CD14-positive monocyte (primary cell): ENCODE measurements around the gene UBE2I. TPM values are rescaled to one million over a fixed set of nuclear protein-coding genes. Genes with fewer than 3 reads are reported as not detected.

Source experiments
- DNase-seq, 3 donors: peaks; one replicate each; pipeline ENCODE4 v3.0.0-alpha.2; 2011 to 2022
- H2AFZ ChIP-seq: 2 replicates; pipeline ENCODE4 v1.6.0; 2012; ENCODE audit warnings: mild to moderate bottlenecking, low read depth, low read length, inconsistent platforms; ENCODE audit not compliant: insufficient read depth, poor library complexity, severe bottlenecking
- H3K27ac ChIP-seq, 2 donors: 1 replicate in 1 of 2; 2 replicates in 1 of 2; pipeline ENCODE4 v1.5.1; 2012 to 2013; ENCODE audit warnings: low read length in 2 of 2, control low read depth in 1 of 2, inconsistent platforms in 1 of 2, low read depth in 1 of 2, mild to moderate bottlenecking in 1 of 2
- H3K27me3 ChIP-seq, 2 donors: one replicate each; pipeline versions ENCODE4 v1.6.0 to v1.6.1; 2011 to 2013; ENCODE audit warnings: low read length in 2 of 2; ENCODE audit not compliant: control insufficient read depth in 2 of 2, insufficient read depth in 2 of 2
- H3K36me3 ChIP-seq, 2 donors: replicated peaks in 1 of 2; 1 replicate in 1 of 2; 2 replicates in 1 of 2; pipeline versions ENCODE4 v1.5.1 to v1.6.1; 2012 to 2013; ENCODE audit warnings: low read length in 2 of 2, control low read depth in 1 of 2, inconsistent platforms in 1 of 2, mild to moderate bottlenecking in 1 of 2; ENCODE audit not compliant: insufficient read depth in 2 of 2, control insufficient read depth in 1 of 2
- H3K4me1 ChIP-seq, 2 donors: 1 replicate in 1 of 2; 2 replicates in 1 of 2; pipeline versions ENCODE4 v1.5.1 to v1.6.1; 2012 to 2013; ENCODE audit warnings: low read length in 2 of 2, control low read depth in 1 of 2, inconsistent platforms in 1 of 2, mild to moderate bottlenecking in 1 of 2, moderate library complexity in 1 of 2; ENCODE audit not compliant: insufficient read depth in 2 of 2, control insufficient read depth in 1 of 2
- H3K4me2 ChIP-seq: replicated peaks from 2 replicates; pipeline ENCODE3; 2012; ENCODE audit warnings: low read length, moderate library complexity, mild to moderate bottlenecking; ENCODE audit not compliant: poor library complexity, severe bottlenecking; ENCODE audit errors: extremely low read depth
- H3K4me3 ChIP-seq, 3 experiments: fragments of 200-600 bp in 1 of 3; sonication (generic) in 1 of 3; replicated peaks in 1 of 3; 1 replicate in 2 of 3; 2 replicates in 1 of 3; pipeline ENCODE4 v1.5.1; 2011 to 2013; ENCODE audit warnings: low read length in 3 of 3, mild to moderate bottlenecking in 3 of 3, control low read depth in 2 of 3, low read depth in 2 of 3, inconsistent platforms in 1 of 3, moderate library complexity in 1 of 3
- H3K79me2 ChIP-seq: 2 replicates; pipeline ENCODE4 v1.6.0; 2012; ENCODE audit warnings: mild to moderate bottlenecking, control low read depth, inconsistent platforms, low read length, moderate library complexity; ENCODE audit not compliant: insufficient read depth
- H3K9ac ChIP-seq: 2 replicates; pipeline ENCODE4 v1.6.0; 2017; ENCODE audit warnings: low read length, mild to moderate bottlenecking; ENCODE audit not compliant: insufficient read depth, poor library complexity, severe bottlenecking
- H3K9me3 ChIP-seq, 2 donors: replicated peaks in 1 of 2; 1 replicate in 1 of 2; 2 replicates in 1 of 2; pipeline versions ENCODE4 v1.5.1 to v1.6.1; 2012 to 2013; ENCODE audit warnings: low read length in 2 of 2, control low read depth in 1 of 2; ENCODE audit not compliant: control insufficient read depth in 1 of 2, insufficient read depth in 1 of 2
- H4K20me1 ChIP-seq: 2 replicates; pipeline ENCODE4 v1.6.0; 2012; ENCODE audit warnings: mild to moderate bottlenecking, low read length, control low read depth, moderate library complexity; ENCODE audit not compliant: insufficient read depth
- H3K27ac Mint-ChIP-seq, 7 donors: one replicate each; pipeline ENCODE4 v1.8.0; 2020; ENCODE audit warnings: mild to moderate bottlenecking in 7 of 7, mixed read lengths in 7 of 7, moderate library complexity in 6 of 7, inconsistent platforms in 2 of 7
- H3K27me3 Mint-ChIP-seq, 3 donors: one replicate each; pipeline ENCODE4 v1.8.0; 2021 to 2022; ENCODE audit warnings: low read depth in 3 of 3, mild to moderate bottlenecking in 3 of 3, mixed read lengths in 3 of 3, moderate library complexity in 3 of 3, inconsistent platforms in 1 of 3
- H3K36me3 Mint-ChIP-seq, 2 donors: one replicate each; pipeline ENCODE4 v1.8.0; 2020; ENCODE audit warnings: mixed read lengths in 2 of 2, inconsistent platforms in 1 of 2, mild to moderate bottlenecking in 1 of 2
- H3K4me1 Mint-ChIP-seq: one replicate; pipeline ENCODE4 v1.8.0; 2020; ENCODE audit warnings: mild to moderate bottlenecking, mixed read lengths
- H3K4me3 Mint-ChIP-seq, 2 donors: one replicate each; pipeline ENCODE4 v1.8.0; 2020; ENCODE audit warnings: mild to moderate bottlenecking in 2 of 2, mixed read lengths in 2 of 2, moderate library complexity in 1 of 2
- H3K9me3 Mint-ChIP-seq, 7 donors: one replicate each; pipeline ENCODE4 v1.8.0; 2020 to 2022; ENCODE audit warnings: mixed read lengths in 7 of 7, mild to moderate bottlenecking in 6 of 7, moderate library complexity in 6 of 7, inconsistent platforms in 2 of 7
- WGBS: methylation state at CpG from one replicate; pipeline ENCODE4 v1.1.5; 2013; ENCODE audit warnings: missing lambda C conversion rate; ENCODE audit not compliant: insufficient coverage; 5-methylcytosine and 5-hydroxymethylcytosine counted together
- intact Hi-C, 2 donors: fragments of 100-400 bp; cut with micrococcal nuclease; formaldehyde crosslinking; loops; one replicate each; pipeline versions ENCODE4 v1.15.0 to v1.15.1; 2023
- polyA plus RNA-seq, 3 donors: library from polyadenylated mRNA; depleted of rRNA in 1 of 3; unstranded in 2 of 3; stranded (reverse) in 1 of 3; fragments of 300-500 nt in 2 of 3; fragments of >200 nt in 1 of 3; fragmentation: Illumina TruSeq in 2 of 3; gene quantifications; 1 replicate in 2 of 3; 2 replicates in 1 of 3; pipeline ENCODE4 v1.2.3, GENCODE V29; 2012 to 2021
- TF ChIP-seq, protein P1 (sequence below): fragments of 200-600 bp; IDR thresholded peaks from one replicate; pipeline ENCODE4 v1.8.0; 2022; ENCODE audit warnings: antibody characterized with exemption, mild to moderate bottlenecking

The UBE2I gene
- polyA plus RNA-seq, 3 donors: 76.8 to 112 (median 88.8) TPM

DNA sequence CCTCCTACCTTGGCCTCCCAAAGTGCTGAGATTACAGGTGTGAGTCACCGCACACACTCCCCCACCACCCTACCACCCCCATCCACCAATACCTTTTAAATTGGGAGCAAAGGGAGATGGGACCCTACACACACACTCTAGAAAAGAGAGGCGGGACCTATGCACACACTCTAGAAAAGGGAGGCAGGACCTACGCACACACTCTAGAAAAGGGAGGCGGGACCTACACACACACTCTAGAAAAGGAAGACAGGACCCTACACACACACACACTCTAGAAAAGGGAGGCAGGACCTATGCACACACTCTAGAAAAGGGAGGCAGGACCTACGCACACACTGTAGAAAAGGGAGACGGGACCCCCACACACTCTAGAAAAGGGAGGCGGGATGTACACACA is 34.7 kb upstream of the UBE2I start:
- Histone ChIP-seq H3K36me3 (no peaks in the 10 kb centered on the region), H3K4me2 (no peak overlapping the region), H3K9ac (no peak overlapping the region), H3K4me1 (no peaks in the 10 kb centered on the region), H3K27me3 (no peaks in the 10 kb centered on the region), H3K4me3 (no peak overlapping the region), H3K9me3 (no peaks in the 10 kb centered on the region), H2AFZ (no peak overlapping the region), H3K79me2 (no peaks in the 10 kb centered on the region), H4K20me1 (no peaks in the 10 kb centered on the region), H3K27ac (no peak overlapping the region)
- intact Hi-C loops: no loop called here
- WGBS: no CpG with 5 or more reads among the region's 7 CpGs
- H3K9me3 Mint-ChIP-seq: peaks cover 0 to 10% (median 3%) of the 10 kb centered on the region in 7 donors
- no peaks in the 10 kb centered on the region for H3K36me3 Mint-ChIP-seq
- no peak for DNase-seq
- no peak overlapping the region for H3K4me3 Mint-ChIP-seq
- no peaks in the 10 kb centered on the region for H3K4me1 Mint-ChIP-seq
- no peak overlapping the region for H3K27ac Mint-ChIP-seq
- TF ChIP-seq, protein P1, sequence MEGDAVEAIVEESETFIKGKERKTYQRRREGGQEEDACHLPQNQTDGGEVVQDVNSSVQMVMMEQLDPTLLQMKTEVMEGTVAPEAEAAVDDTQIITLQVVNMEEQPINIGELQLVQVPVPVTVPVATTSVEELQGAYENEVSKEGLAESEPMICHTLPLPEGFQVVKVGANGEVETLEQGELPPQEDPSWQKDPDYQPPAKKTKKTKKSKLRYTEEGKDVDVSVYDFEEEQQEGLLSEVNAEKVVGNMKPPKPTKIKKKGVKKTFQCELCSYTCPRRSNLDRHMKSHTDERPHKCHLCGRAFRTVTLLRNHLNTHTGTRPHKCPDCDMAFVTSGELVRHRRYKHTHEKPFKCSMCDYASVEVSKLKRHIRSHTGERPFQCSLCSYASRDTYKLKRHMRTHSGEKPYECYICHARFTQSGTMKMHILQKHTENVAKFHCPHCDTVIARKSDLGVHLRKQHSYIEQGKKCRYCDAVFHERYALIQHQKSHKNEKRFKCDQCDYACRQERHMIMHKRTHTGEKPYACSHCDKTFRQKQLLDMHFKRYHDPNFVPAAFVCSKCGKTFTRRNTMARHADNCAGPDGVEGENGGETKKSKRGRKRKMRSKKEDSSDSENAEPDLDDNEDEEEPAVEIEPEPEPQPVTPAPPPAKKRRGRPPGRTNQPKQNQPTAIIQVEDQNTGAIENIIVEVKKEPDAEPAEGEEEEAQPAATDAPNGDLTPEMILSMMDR: no peak
- H3K27me3 Mint-ChIP-seq: peaks cover 16 to 34% (median 20%) of the 10 kb centered on the region in 3 donors

DNA sequence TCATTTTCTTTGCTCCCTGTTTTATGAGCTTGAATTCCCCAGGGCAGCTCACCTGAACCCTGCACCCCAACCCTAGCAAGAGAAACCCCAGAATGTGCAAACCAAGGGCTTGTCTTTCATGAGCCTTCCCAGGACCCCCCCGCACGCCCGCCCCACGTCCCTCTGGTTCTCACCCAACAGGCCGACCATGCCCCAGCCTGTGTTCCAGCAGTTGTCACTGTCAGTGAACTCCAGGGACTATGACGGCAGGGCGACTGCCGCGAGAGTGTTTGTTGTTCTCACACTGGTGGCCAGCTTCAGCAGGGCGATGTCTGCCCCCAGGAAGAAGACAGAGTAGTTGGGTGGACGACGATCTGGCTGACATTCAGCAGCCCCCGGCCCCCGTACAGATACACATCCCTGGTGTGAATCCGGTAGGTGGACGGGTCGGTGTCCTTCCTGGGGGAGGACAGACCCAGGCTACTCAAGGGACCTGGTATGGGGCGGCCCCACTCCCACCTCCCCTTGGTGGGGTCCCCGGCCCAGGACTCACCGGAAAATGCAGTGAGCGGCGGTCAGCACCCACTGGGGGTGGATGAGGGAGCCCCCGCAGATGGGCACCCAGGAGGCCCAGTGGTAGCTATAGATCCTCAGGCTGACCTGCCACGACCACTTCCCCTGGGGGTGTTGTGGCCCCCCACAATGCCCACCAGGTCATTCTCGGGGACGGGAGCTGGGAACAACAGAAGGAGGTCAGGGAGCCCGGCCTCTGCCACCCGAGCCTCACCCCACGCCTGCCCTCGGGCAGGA is 33.5 kb upstream of the UBE2I start:
- Histone ChIP-seq H3K4me3 (no peak overlapping the region), H3K9me3 (no peaks in the 10 kb centered on the region), H3K79me2 (no peaks in the 10 kb centered on the region), H2AFZ (no peak overlapping the region), H3K27ac (no peak overlapping the region), H3K4me1 (no peaks in the 10 kb centered on the region), H3K9ac (no peak overlapping the region), H3K4me2 (no peak overlapping the region), H3K36me3 (no peaks in the 10 kb centered on the region), H4K20me1 (no peaks in the 10 kb centered on the region), H3K27me3 (no peaks in the 10 kb centered on the region)
- Mint-ChIP-seq H3K27ac (no peak overlapping the region), H3K9me3 (peaks cover 0 to 10% (median 3%) of the 10 kb centered on the region in 7 donors), H3K36me3 (no peaks in the 10 kb centered on the region), H3K27me3 (peaks cover 17 to 33% (median 20%) of the 10 kb centered on the region in 3 donors), H3K4me1 (no peaks in the 10 kb centered on the region), H3K4me3 (no peak overlapping the region)
- 86% methylated on average over 22 of the region's 30 CpGs for WGBS
- no peak for DNase-seq
- intact Hi-C loops: no loop called here
- TF ChIP-seq, protein P1: no peak
